GM18511 (cell line): ENCODE results near the gene ENOPH1.

Source experiments
- ATAC-seq: cut with Tn5 transposase; IDR thresholded peaks from one replicate; pipeline ENCODE4 v1.9.1; 2021; ENCODE audit warnings: mild to moderate bottlenecking, moderate library complexity; ENCODE audit not compliant: unreplicated experiment

The ENOPH1 gene

GRCh38 chr4:82425478-82425877 lies 4.9 kb upstream of the ENOPH1 start:
- no peak for ATAC-seq

GRCh38 chr4:82428526-82428968 lies 1.8 kb upstream of the ENOPH1 start:
- ATAC-seq, result no peak

GRCh38 chr4:82428969-82429727 lies 1.2 kb upstream of the ENOPH1 start:
- ATAC-seq, result peak; percentile 49

GRCh38 chr4:82429728-82430192 lies 630 bp upstream of the ENOPH1 start:
- peak; percentile 10 for ATAC-seq

GRCh38 chr4:82430964-82431745 lies 765 bp downstream of the ENOPH1 start:
- peak; percentile 6 for ATAC-seq

GRCh38 chr4:82431831-82432230 lies 1.4 kb downstream of the ENOPH1 start:
- no peak for ATAC-seq

GRCh38 chr4:82432596-82432995 lies 2.2 kb downstream of the ENOPH1 start:
- no peak for ATAC-seq

- ATAC-seq, result no peak
These were observed 3.4 kb downstream of the ENOPH1 start for GRCh38 chr4:82433791-82434190.

GRCh38 chr4:82434949-82435348 lies 4.6 kb downstream of the ENOPH1 start:
- no peak for ATAC-seq

GRCh38 chr4:82436130-82436529 lies 5.7 kb downstream of the ENOPH1 start:
- no peak for ATAC-seq

- no peak for ATAC-seq
These were observed 6.4 kb downstream of the ENOPH1 start for GRCh38 chr4:82436780-82437179.

- no peak for ATAC-seq
These were observed 7.1 kb downstream of the ENOPH1 start for GRCh38 chr4:82437285-82438005.

GRCh38 chr4:82439088-82439487 lies 8.7 kb downstream of the ENOPH1 start:
- no peak for ATAC-seq

GRCh38 chr4:82447886-82448285 lies 17.5 kb downstream of the ENOPH1 start:
- ATAC-seq, result no peak

- ATAC-seq, result no peak
These were observed 20.8 kb downstream of the ENOPH1 start for GRCh38 chr4:82450966-82451755.

- ATAC-seq, result no peak
These were observed 21.6 kb downstream of the ENOPH1 start for GRCh38 chr4:82452026-82452425.

GRCh38 chr4:82457266-82457665 lies 26.9 kb downstream of the ENOPH1 start:
- no peak for ATAC-seq

GRCh38 chr4:82458729-82459128 lies 28.3 kb downstream of the ENOPH1 start:
- ATAC-seq, result no peak

- ATAC-seq, result no peak
These were observed 31.3 kb downstream of the ENOPH1 start for GRCh38 chr4:82461710-82462109.

GRCh38 chr4:82462415-82462831 lies 32.0 kb downstream of the ENOPH1 start:
- peak; percentile 78 for ATAC-seq

GRCh38 chr4:82463221-82463620 lies 32.8 kb downstream of the ENOPH1 start:
- no peak for ATAC-seq
